ENCODE measurements around the gene AP1B1. TPM values are rescaled to one million over a fixed set of nuclear protein-coding genes. Genes with fewer than 3 reads are reported as not detected.

AP1B1 gene
- total and polyA plus RNA-seq, 4 donors = 17.6 to 63.4 (median 44.0) TPM

GRCh38 chr22:29351891-29352290, 36.5 kb downstream of the AP1B1 start:
- peaks cover 2 to 18% (median 7%) of the 10 kb centered on the region in 4 donors for H3K4me1 ChIP-seq (ENCODE audit: control insufficient read depth in 4 of 4, insufficient read depth in 4 of 4, low read length in 3 of 4)
- no peaks in the 10 kb centered on the region for H3K9me3 ChIP-seq (ENCODE audit: control insufficient read depth in 4 of 4, low read length in 3 of 4)
- peaks cover 14 to 69% (median 38%) of the 10 kb centered on the region in 4 donors for H3K36me3 ChIP-seq (ENCODE audit: control insufficient read depth in 4 of 4, insufficient read depth in 3 of 4, low read depth in 1 of 4, low read length in 3 of 4)
- no peak overlapping the region for H3K27ac ChIP-seq (ENCODE audit: low read depth in 1 of 2, low read length in 2 of 2)
- no peaks in the 10 kb centered on the region for H3K27me3 ChIP-seq (ENCODE audit: control insufficient read depth in 4 of 4, insufficient read depth in 4 of 4, low read length in 3 of 4)
- no peak for DNase-seq (ENCODE audit: low spot score)
- no peak overlapping the region for H3K4me3 ChIP-seq (ENCODE audit: low read depth in 1 of 3, low read length in 3 of 3)
- 97% methylated on average over 9 of the region's 9 CpGs for WGBS
- TF ChIP-seq GABPA (IDR thresholded peaks at IDR 0.05 in 1 of 2, conservative IDR thresholded peaks at IDR 0.05 in 1 of 2) (no peak), ZBTB33 (IDR thresholded peaks at IDR 0.05) (no peak), REST (IDR thresholded peaks at IDR 0.05) (no peak), FOXA2 (IDR thresholded peaks at IDR 0.05) (no peak), ATF3 (IDR thresholded peaks at IDR 0.05) (no peak), JUND (IDR thresholded peaks at IDR 0.05) (no peak), EGR1 (IDR thresholded peaks at IDR 0.05; ENCODE audit: low read depth in 2 of 2) (no peak), RXRA (IDR thresholded peaks at IDR 0.05) (no peak), YY1 (IDR thresholded peaks at IDR 0.05) (no peak), CTCF (IDR thresholded peaks at IDR 0.05; ENCODE audit: low read depth, low read length, missing input control) (no peak), SP1 (IDR thresholded peaks at IDR 0.05) (no peak), HNF4A (conservative IDR thresholded peaks at IDR 0.05) (no peak), MAX (IDR thresholded peaks at IDR 0.05) (no peak), HNF4G (IDR thresholded peaks at IDR 0.05) (no peak)
- no peak overlapping the region for H3K9ac ChIP-seq (ENCODE audit: low read depth in 1 of 2, low read length in 2 of 2)

GRCh38 chr22:29351042-29351441, 37.3 kb downstream of the AP1B1 start:
- Histone ChIP-seq H3K36me3 (ENCODE audit: control insufficient read depth in 4 of 4, insufficient read depth in 3 of 4, low read depth in 1 of 4, low read length in 3 of 4) (peaks cover 14 to 62% (median 40%) of the 10 kb centered on the region in 4 donors), H3K4me3 (ENCODE audit: low read depth in 1 of 3, low read length in 3 of 3) (no peak overlapping the region), H3K9me3 (ENCODE audit: control insufficient read depth in 4 of 4, low read length in 3 of 4) (no peaks in the 10 kb centered on the region), H3K9ac (ENCODE audit: low read depth in 1 of 2, low read length in 2 of 2) (no peak overlapping the region), H3K4me1 (ENCODE audit: control insufficient read depth in 4 of 4, insufficient read depth in 4 of 4, low read length in 3 of 4) (peaks cover 2 to 27% (median 14%) of the 10 kb centered on the region in 4 donors), H3K27ac (ENCODE audit: low read depth in 1 of 2, low read length in 2 of 2) (no peak overlapping the region), H3K27me3 (ENCODE audit: control insufficient read depth in 4 of 4, insufficient read depth in 4 of 4, low read length in 3 of 4) (no peaks in the 10 kb centered on the region)
- WGBS = 40% methylated on average over 6 of the region's 6 CpGs
- DNase-seq (ENCODE audit: low spot score) = no peak
- peak in 1 of 2 donors; percentile 44 for TF ChIP-seq GABPA (IDR thresholded peaks at IDR 0.05 in 1 of 2, conservative IDR thresholded peaks at IDR 0.05 in 1 of 2)
- no peak for TF ChIP-seq ZBTB33 (IDR thresholded peaks at IDR 0.05)
- TF ChIP-seq RXRA (IDR thresholded peaks at IDR 0.05) = peak; percentile 60 to 74
- TF ChIP-seq FOXA1 (IDR thresholded peaks at IDR 0.05) = peak; percentile 79
- TF ChIP-seq FOXA2 (IDR thresholded peaks at IDR 0.05) = peak; percentile 53
- no peak for TF ChIP-seq NR2F2 (IDR thresholded peaks at IDR 0.05)
- no peak for TF ChIP-seq MAX (IDR thresholded peaks at IDR 0.05)
- TF ChIP-seq EGR1 (IDR thresholded peaks at IDR 0.05; ENCODE audit: low read depth in 2 of 2) = no peak
- TF ChIP-seq ATF3 (IDR thresholded peaks at IDR 0.05) = no peak
- TF ChIP-seq CTCF (IDR thresholded peaks at IDR 0.05; ENCODE audit: low read depth, low read length, missing input control) = no peak
